ENCODE data around the gene PIH1D2.

GRCh38 chr11:112033902-112034301 is 39.9 kb downstream of the PIH1D2 start:
- TF ChIP-seq CTCF (IDR thresholded peaks at IDR 0.05; ENCODE audit: insufficient read depth, low read length, poor library complexity, severe bottlenecking), result no peak
- no peak for TF ChIP-seq EZH2phosphoT487 (conservative IDR thresholded peaks at IDR 0.05; ENCODE audit: low read length)
